SK-N-SH treated with all-trans-retinoic acid at 6 μM for 48 hours (cell line): ENCODE measurements around the gene FAM227B.

Experiments
- ATAC-seq: fragments of 200-7000 bp; cut with Tn5 transposase; 3 replicates; pipeline ENCODE4 v1.9.1; 2020; ENCODE audit warnings: mild to moderate bottlenecking, moderate library complexity
- ARNTL ChIP-seq: fragments of 450-650 bp; formaldehyde crosslinking; IDR thresholded peaks from 2 replicates; pipeline ENCODE4 v1.5.0; 2020; ENCODE audit warnings: low read depth, mild to moderate bottlenecking, moderate library complexity, borderline replicate concordance
- BACH2 ChIP-seq: fragments of 250-450 bp; sonication (Bioruptor Pico); IDR thresholded peaks from 2 replicates; pipeline ENCODE4 v1.9.0; 2021; ENCODE audit warnings: mild to moderate bottlenecking, borderline replicate concordance
- CREB5 ChIP-seq: fragments of 250-450 bp; sonication (Bioruptor Pico); IDR thresholded peaks from 2 replicates; pipeline ENCODE4 v1.5.1; 2020; ENCODE audit warnings: low read depth, mild to moderate bottlenecking, moderate library complexity
- CSDC2 ChIP-seq: fragments of 250-450 bp; sonication (Bioruptor Pico); IDR thresholded peaks from 2 replicates; pipeline ENCODE4 v1.5.0; 2020; ENCODE audit warnings: mild to moderate bottlenecking, moderate library complexity
- CSRNP3 ChIP-seq: fragments of 250-450 bp; sonication (Bioruptor Pico); IDR thresholded peaks from 2 replicates; pipeline ENCODE4 v1.5.1; 2021; ENCODE audit warnings: mild to moderate bottlenecking, moderate library complexity
- GLIS3 ChIP-seq: fragments of 250-450 bp; sonication (Bioruptor Pico); IDR thresholded peaks from 2 replicates; pipeline ENCODE4 v1.5.0; 2020; ENCODE audit warnings: mild to moderate bottlenecking, moderate library complexity
- ISL1 ChIP-seq: fragments of 250-450 bp; sonication (Bioruptor Pico); IDR thresholded peaks from 2 replicates; pipeline ENCODE4 v2.1.2; 2022; ENCODE audit warnings: mild to moderate bottlenecking, moderate library complexity
- OSR1 ChIP-seq: fragments of 250-450 bp; sonication (Bioruptor Pico); IDR thresholded peaks from 2 replicates; pipeline ENCODE4 v1.8.0; 2022; ENCODE audit warnings: moderate library complexity, mild to moderate bottlenecking, inconsistent platforms
- PATZ1 ChIP-seq: fragments of 250-450 bp; sonication (Bioruptor Pico); IDR thresholded peaks from 2 replicates; pipeline ENCODE4 v1.8.0; 2020; ENCODE audit warnings: mild to moderate bottlenecking, moderate library complexity, borderline replicate concordance
- POU6F1 ChIP-seq: fragments of 250-450 bp; sonication (Bioruptor Pico); IDR thresholded peaks from 2 replicates; pipeline ENCODE4 v1.8.0; 2021; ENCODE audit warnings: low read depth, mild to moderate bottlenecking, moderate library complexity, borderline replicate concordance
- PPARA ChIP-seq: fragments of 250-450 bp; sonication (Bioruptor Pico); IDR thresholded peaks from 2 replicates; pipeline ENCODE4 v1.5.0; 2020; ENCODE audit warnings: mild to moderate bottlenecking, borderline replicate concordance
- SNAI2 ChIP-seq: fragments of 250-450 bp; sonication (Bioruptor Pico); IDR thresholded peaks from 2 replicates; pipeline ENCODE4 v1.5.0; 2020; ENCODE audit warnings: mild to moderate bottlenecking, moderate library complexity
- TCF4 ChIP-seq: fragments of 250-450 bp; sonication (Bioruptor Pico); IDR thresholded peaks from 2 replicates; pipeline ENCODE4 v1.8.0; 2021; ENCODE audit warnings: mild to moderate bottlenecking, moderate library complexity, borderline replicate concordance
- TOX ChIP-seq: fragments of 250-450 bp; sonication (Bioruptor Pico); IDR thresholded peaks from 2 replicates; pipeline ENCODE4 v1.8.0; 2021; ENCODE audit warnings: mild to moderate bottlenecking, moderate library complexity, borderline replicate concordance
- TSHZ2 ChIP-seq: fragments of 250-450 bp; sonication (Bioruptor Pico); IDR thresholded peaks from 2 replicates; pipeline ENCODE4 v1.5.0; 2020; ENCODE audit warnings: mild to moderate bottlenecking, moderate library complexity
- ZC3H10 ChIP-seq: fragments of 250-450 bp; sonication (Bioruptor Pico); IDR thresholded peaks from 2 replicates; pipeline ENCODE4 v1.5.1; 2021; ENCODE audit warnings: mild to moderate bottlenecking, moderate library complexity
- ZFP3 ChIP-seq: fragments of 250-450 bp; sonication (Bioruptor Pico); IDR thresholded peaks from 2 replicates; pipeline ENCODE4 v1.5.0; 2020; ENCODE audit warnings: mild to moderate bottlenecking, moderate library complexity
- ZFP30 ChIP-seq: fragments of 450-650 bp; formaldehyde crosslinking; IDR thresholded peaks from 2 replicates; pipeline ENCODE4 v1.5.0; 2022; ENCODE audit warnings: mild to moderate bottlenecking, moderate library complexity
- ZNF565 ChIP-seq: fragments of 450-650 bp; formaldehyde crosslinking; conservative IDR thresholded peaks from 2 replicates; pipeline ENCODE4 v1.5.0; 2020; ENCODE audit warnings: low read depth, mild to moderate bottlenecking, moderate library complexity
- ZNF8 ChIP-seq: fragments of 450-650 bp; formaldehyde crosslinking; IDR thresholded peaks from 2 replicates; pipeline ENCODE4 v1.5.0; 2020; ENCODE audit warnings: mild to moderate bottlenecking, moderate library complexity

The FAM227B gene

GRCh38 chr15:49438962-49439631, 181.5 kb downstream of the FAM227B start (continued):
- TF ChIP-seq POU6F1 (CRISPR knock-in tag), result no peak
- no peak for TF ChIP-seq ZC3H10 (CRISPR knock-in tag)
- TF ChIP-seq TCF4, result no peak
- TF ChIP-seq CSDC2 (CRISPR knock-in tag), result no peak

- TF ChIP-seq CREB5 (no peak), POU6F1 (CRISPR knock-in tag) (no peak), TOX (CRISPR knock-in tag) (no peak), ZFP3 (CRISPR knock-in tag) (no peak), PATZ1 (CRISPR knock-in tag) (no peak), ZNF8 (no peak), GLIS3 (no peak), ZC3H10 (CRISPR knock-in tag) (no peak), CSRNP3 (CRISPR knock-in tag) (no peak), ZFP30 (CRISPR knock-in tag) (no peak), ARNTL (CRISPR knock-in tag) (no peak), ISL1 (no peak), TCF4 (no peak), OSR1 (CRISPR knock-in tag) (no peak)
- ATAC-seq, result no peak
Observed at GRCh38 chr15:49436751-49437150, 183.9 kb downstream of the FAM227B start.

GRCh38 chr15:49435174-49435573, 185.4 kb downstream of the FAM227B start:
- ATAC-seq, result no peak

GRCh38 chr15:49430046-49430445, 190.6 kb downstream of the FAM227B start:
- ATAC-seq, result no peak
- TF ChIP-seq ZNF565 (CRISPR knock-in tag) (no peak), ISL1 (no peak), BACH2 (CRISPR knock-in tag) (no peak), PATZ1 (CRISPR knock-in tag) (no peak), GLIS3 (no peak), ZFP30 (CRISPR knock-in tag) (no peak), ZNF8 (no peak), SNAI2 (CRISPR knock-in tag) (no peak), CSRNP3 (CRISPR knock-in tag) (no peak), TSHZ2 (no peak), TCF4 (no peak), PPARA (CRISPR knock-in tag) (no peak), ARNTL (CRISPR knock-in tag) (no peak)

More at GRCh38 chr15:49435174-49435573, 185.4 kb downstream of the FAM227B start:
- no peak for TF ChIP-seq ARNTL (CRISPR knock-in tag)
- peak; percentile 41 for TF ChIP-seq ISL1
